ENCODE results near the gene ICE2. TPM values are rescaled to one million over a fixed set of nuclear protein-coding genes. Genes with fewer than 3 reads are reported as not detected.

The ICE2 gene
- total and polyA plus RNA-seq, 11 donors, result 8.4 to 28.8 (median 21.6) TPM

GRCh38 chr15:60477164-60477563 lies 1.8 kb downstream of the ICE2 start:
- Histone ChIP-seq H3K36me3 (peaks cover 0 to 35% (median 25%) of the 10 kb centered on the region in 9 donors), H3K27me3 (no peaks in the 10 kb centered on the region), H3K4me1 (peaks cover 3 to 43% (median 30%) of the 10 kb centered on the region in 12 donors), H3K27ac (peak overlapping the region in 7 of 12 donors; percentile 90 to 98 (median 91)), H3K4me3 (peak overlapping the region in 6 of 12 donors; percentile 69 to 90 (median 74)), H3K9me3 (no peaks in the 10 kb centered on the region)
- TF ChIP-seq CTCF (IDR thresholded peaks at IDR 0.05) (no peak), POLR2A (IDR thresholded peaks at IDR 0.05) (no peak)
- intact Hi-C loops (cut with DNase I), result no loop called here
- DNase-seq (no peak), ATAC-seq (peak in 1 of 4 donors; percentile 10)
- 84 to 92% (median 88%) methylated on average over 1 of the region's 1 CpG for WGBS, 4 donors

GRCh38 chr15:60476713-60477112 lies 2.2 kb downstream of the ICE2 start:
- Histone ChIP-seq H3K4me1 (peaks cover 3 to 43% (median 30%) of the 10 kb centered on the region in 12 donors), H3K4me3 (peak overlapping the region in 3 of 12 donors; percentile 69 to 86 (median 77)), H3K27ac (peak overlapping the region in 1 of 12 donors; percentile 98), H3K36me3 (peaks cover 0 to 39% (median 27%) of the 10 kb centered on the region in 9 donors), H3K27me3 (no peaks in the 10 kb centered on the region), H3K9me3 (no peaks in the 10 kb centered on the region)
- intact Hi-C loops (cut with DNase I), result no loop called here
- no peak for DNase-seq
- no peak for ATAC-seq
- WGBS, 4 donors, result 63 to 67% (median 66%) methylated on average over 3 of the region's 3 CpGs
- TF ChIP-seq POLR2A (IDR thresholded peaks at IDR 0.05), result no peak
- TF ChIP-seq CTCF (IDR thresholded peaks at IDR 0.05), result no peak

- ATAC-seq (no peak), DNase-seq (no peak)
- TF ChIP-seq CTCF (IDR thresholded peaks at IDR 0.05) (no peak), POLR2A (IDR thresholded peaks at IDR 0.05) (no peak)
- Histone ChIP-seq H3K36me3 (peaks cover 0 to 71% (median 47%) of the 10 kb centered on the region in 9 donors), H3K9me3 (no peaks in the 10 kb centered on the region), H3K27ac (no peak overlapping the region), H3K4me3 (no peak overlapping the region), H3K4me1 (peaks cover 3 to 39% (median 20%) of the 10 kb centered on the region in 12 donors), H3K27me3 (no peaks in the 10 kb centered on the region)
- 90 to 97% (median 94%) methylated on average over 1 to 3 of the region's 3 CpGs for WGBS, 4 donors
- intact Hi-C loops (cut with DNase I), result loop anchor here in 1 of 10 donors (2.0 kb wide), 1 partner anchor 64 kb away; no protein-coding TSS in a partner anchor
These were observed 5.8 kb downstream of the ICE2 start for GRCh38 chr15:60473135-60473534.

- H3K27ac ChIP-seq, result no peak overlapping the region
- DNase-seq (no peak), ATAC-seq (no peak)
- intact Hi-C loops (cut with DNase I), result no loop called here
- H3K4me1 ChIP-seq, result peaks cover 0 to 21% (median 4%) of the 10 kb centered on the region in 12 donors
- peaks cover 0 to 89% (median 64%) of the 10 kb centered on the region in 9 donors for H3K36me3 ChIP-seq
- H3K4me3 ChIP-seq, result no peak overlapping the region
- no peaks in the 10 kb centered on the region for H3K9me3 ChIP-seq
- 79 to 84% (median 82%) methylated on average over 4 of the region's 4 CpGs for WGBS, 4 donors
- H3K27me3 ChIP-seq, result no peaks in the 10 kb centered on the region
- TF ChIP-seq CTCF (IDR thresholded peaks at IDR 0.05) (no peak), POLR2A (IDR thresholded peaks at IDR 0.05) (no peak)
These were observed 7.6 kb downstream of the ICE2 start for GRCh38 chr15:60471314-60471713.
